Measurements from ENCODE around the gene ACACB.

GRCh38 chr12:109167781-109168180, 51.4 kb downstream of the ACACB start:
- TF ChIP-seq POLR2AphosphoS5 (IDR thresholded peaks at IDR 0.05; ENCODE audit: insufficient read depth, low read depth, low read length) (no peak), CTCF (IDR thresholded peaks at IDR 0.05; ENCODE audit: extremely low read depth in 1 of 2, insufficient read depth in 1 of 2, low read depth in 1 of 2, low read length in 2 of 2) (no peak)

All from endothelial cell of umbilical vein (primary cell).